GM21515 (cell line): ENCODE data around the gene SERHL2.
A peak's percentile ranks its signal among the peaks of the same experiment; 100 is the strongest.
"Not testable (repeated sequence)": the region's sequence is repeated elsewhere in the genome, so short reads cannot be mapped to it uniquely, and the experiment has no call there.

Experiments
- ATAC-seq: cut with Tn5 transposase; IDR thresholded peaks from one replicate; pipeline ENCODE4 v1.9.1; 2021; ENCODE audit not compliant: unreplicated experiment

The SERHL2 gene

GRCh38 chr22:42603427-42603826, 49.7 kb downstream of the SERHL2 start:
- ATAC-seq, result no peak

DNA sequence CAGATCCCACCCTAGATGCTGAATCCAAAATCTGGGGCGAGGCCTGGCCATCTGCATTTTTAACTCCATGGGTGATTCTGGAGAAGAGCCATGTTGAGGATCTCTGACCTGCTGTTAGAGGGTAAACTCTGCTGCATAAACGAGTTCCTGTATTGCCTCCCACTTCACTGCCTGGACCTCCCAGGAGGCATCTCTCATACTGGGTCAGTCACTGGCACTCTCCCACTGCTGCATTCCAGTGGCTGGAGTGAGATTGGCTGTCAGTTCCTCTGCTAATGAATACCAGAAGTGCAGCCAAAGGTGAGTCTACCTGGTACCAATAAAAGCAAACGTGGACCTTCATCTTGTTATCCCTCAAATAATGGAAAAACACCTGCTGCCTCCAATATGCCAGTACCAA, 50.6 kb downstream of the SERHL2 start:
- no peak for ATAC-seq

DNA sequence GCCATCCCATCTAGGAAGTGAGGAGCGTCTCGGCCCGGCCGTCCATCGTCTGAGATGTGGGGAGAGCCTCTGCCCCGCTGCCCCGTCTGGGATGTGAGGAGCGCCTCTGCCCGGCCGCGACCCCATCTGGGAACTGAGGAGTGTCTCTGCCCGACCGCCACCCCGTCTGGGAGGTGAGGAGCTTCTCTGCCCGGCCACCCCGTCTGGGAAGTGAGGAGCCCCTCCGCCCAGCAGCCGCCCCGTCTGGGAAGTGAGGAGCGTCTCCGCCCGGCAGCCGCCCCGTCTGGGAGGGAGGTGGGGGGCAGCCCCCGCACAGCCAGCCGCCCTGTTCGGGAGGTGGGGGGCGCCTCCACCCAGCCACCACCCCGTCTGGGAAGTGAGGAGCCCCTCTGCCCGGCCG, 53.9 kb downstream of the SERHL2 start:
- not testable (repeated sequence) for ATAC-seq

DNA sequence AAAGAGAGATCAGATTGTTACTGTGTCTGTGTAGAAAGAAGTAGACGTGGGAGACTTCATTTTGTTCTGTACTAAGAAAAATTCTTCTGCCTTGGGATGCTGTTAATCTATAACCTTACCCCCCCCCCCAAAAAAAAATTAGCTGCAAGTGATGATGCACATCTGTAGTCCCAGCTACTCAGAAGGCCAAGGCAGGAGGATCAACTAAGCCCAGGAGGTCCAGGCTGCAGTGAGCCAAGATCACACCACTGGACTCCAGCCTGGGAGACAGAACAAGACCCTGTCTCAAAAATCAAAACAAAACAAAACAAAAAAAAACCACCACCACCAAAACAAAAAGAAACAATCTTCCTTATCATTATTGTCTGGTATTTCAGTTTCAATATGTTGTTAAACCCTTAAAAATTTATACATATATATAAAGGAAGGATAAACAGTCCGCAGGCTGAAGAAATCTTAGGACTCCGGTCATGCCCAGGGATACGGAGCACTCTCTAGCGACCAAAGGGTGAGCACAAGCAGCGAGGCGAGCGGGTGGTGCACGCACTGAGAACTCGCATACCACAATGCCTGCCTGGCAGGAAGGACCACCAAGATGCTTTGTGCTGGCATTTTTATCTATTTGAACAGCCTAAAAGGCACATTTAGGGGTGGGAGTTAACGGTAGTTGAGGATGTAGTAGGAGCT, 54.5 kb downstream of the SERHL2 start:
- ATAC-seq, result no peak

DNA sequence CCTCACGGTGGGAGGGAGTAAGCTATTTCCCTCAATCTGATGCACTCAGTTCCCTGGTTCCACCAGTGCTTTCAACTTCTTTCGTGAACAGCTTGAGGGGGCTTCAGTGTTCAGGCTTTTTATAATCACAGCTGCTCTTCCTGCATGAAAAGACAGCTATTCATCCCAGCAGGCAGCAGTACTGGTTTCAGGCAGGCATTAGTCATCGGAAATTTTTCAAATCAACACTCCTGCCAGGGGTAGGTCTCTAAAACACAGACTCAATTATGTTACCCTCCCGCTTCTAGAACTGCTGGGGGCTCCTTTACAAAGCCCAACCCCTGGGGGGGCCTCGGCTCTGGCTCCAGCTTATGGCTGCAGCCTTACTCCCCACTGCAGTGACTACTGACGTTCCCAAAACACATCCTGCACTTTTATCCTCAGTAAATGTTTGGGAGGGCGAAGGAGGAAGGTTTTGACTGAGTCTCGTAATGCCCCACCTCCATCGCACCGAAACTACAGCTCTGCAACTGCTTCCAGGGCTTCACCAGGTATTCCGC, 55.1 kb downstream of the SERHL2 start:
- no peak for ATAC-seq

GRCh38 chr22:42610186-42610585, 56.4 kb downstream of the SERHL2 start:
- ATAC-seq, result no peak

DNA sequence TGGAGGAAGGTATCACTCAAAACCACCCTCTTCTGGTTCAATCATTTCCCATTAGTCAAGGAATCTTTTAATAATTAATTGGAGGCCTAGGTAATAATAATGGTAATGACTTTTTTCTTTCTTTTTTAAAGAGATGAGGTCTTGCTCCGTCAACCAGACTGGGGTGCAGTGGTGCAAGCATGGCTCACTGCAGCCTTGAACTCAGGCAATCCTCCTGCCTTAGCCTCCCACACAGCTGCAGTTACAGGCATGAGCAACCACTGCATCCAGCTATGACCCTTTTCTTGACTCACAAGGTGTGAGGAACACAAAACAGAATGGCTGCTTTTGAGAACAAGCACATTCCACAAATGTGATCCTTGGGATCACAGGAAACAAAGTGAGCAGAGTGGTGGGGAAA, 57.3 kb downstream of the SERHL2 start:
- ATAC-seq, result no peak

- no peak for ATAC-seq
These were observed 58.6 kb downstream of the SERHL2 start for GRCh38 chr22:42612336-42612735.

GRCh38 chr22:42613872-42614301, 60.1 kb downstream of the SERHL2 start:
- ATAC-seq, result no peak

- ATAC-seq, result peak; percentile 67
These were observed 60.7 kb downstream of the SERHL2 start, which contains the start of gene POLDIP3 for GRCh38 chr22:42614312-42615091. Gene POLDIP3, minus strand, starts transcription at chr22:42614883. Its CDS starts 26 bp downstream, at chr22:42614857.

GRCh38 chr22:42615092-42615859, 61.5 kb downstream of the SERHL2 start:
- peak; percentile 50 for ATAC-seq

DNA sequence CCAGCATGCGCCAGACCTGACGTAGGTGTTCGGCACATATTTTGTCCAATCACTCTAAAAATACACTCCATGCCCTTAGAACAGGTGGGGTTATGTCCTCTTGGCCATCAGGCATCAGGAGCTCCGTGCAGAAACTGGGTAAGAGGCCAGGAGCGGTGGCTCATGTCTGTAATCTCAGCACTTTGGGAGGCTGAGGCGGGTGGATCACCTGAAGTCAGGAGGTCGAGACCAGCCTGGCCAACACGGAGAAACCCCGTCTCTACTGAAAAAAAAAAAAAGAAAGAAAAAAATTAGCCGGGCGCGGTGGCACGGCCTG, 62.1 kb downstream of the SERHL2 start:
- ATAC-seq, result not testable (repeated sequence)

GRCh38 chr22:42617155-42617983, 63.6 kb downstream of the SERHL2 start:
- no peak for ATAC-seq

GRCh38 chr22:42619261-42620063, 65.7 kb downstream of the SERHL2 start:
- no peak for ATAC-seq

- no peak for ATAC-seq
These were observed 66.3 kb downstream of the SERHL2 start for GRCh38 chr22:42620084-42620483.

- ATAC-seq, result no peak
These were observed 67.8 kb downstream of the SERHL2 start for GRCh38 chr22:42621505-42622002.

GRCh38 chr22:42622061-42622710, 68.4 kb downstream of the SERHL2 start:
- ATAC-seq, result no peak

DNA sequence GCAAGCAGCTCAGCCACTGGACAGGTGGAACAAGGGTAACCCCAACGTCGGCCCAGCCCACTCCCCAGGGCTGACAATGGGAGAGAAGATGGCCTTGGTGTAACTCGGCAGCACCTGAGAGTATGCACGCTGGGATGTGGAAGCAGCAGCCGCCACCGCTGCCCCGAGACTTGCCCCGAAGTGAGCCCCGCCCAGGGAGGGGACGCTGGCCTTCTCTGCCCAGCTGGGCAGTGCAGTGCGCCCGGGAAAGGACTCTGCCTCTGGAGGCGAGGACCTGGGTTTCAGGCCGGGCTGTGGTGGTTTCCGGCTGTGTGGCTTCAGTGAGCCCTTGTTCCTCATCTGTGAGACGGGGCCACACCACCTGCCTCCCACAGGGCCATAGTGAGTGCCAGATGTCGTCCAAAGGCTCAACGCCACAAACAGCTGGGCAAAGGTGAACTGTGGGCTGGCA, 69.6 kb downstream of the SERHL2 start:
- ATAC-seq, result no peak
